Muscle layer of colon (tissue), 2 donors: ENCODE results near the gene KCND2.

Experiments used
- H3K27ac ChIP-seq: one replicate; pipeline ENCODE4 v1.7.0; 2013; ENCODE audit warnings: low read depth, mild to moderate bottlenecking, low read length, moderate library complexity
- H3K27me3 ChIP-seq, 2 donors: one replicate each; pipeline ENCODE4 v1.7.0; 2013; ENCODE audit warnings: low read length in 2 of 2, mild to moderate bottlenecking in 2 of 2; ENCODE audit not compliant: insufficient read depth in 2 of 2, control insufficient read depth in 1 of 2
- H3K36me3 ChIP-seq: one replicate; pipeline ENCODE4 v1.7.0; 2013; ENCODE audit warnings: mild to moderate bottlenecking, low read length; ENCODE audit not compliant: insufficient read depth
- H3K4me1 ChIP-seq: one replicate; pipeline ENCODE4 v1.7.0; 2013; ENCODE audit warnings: mild to moderate bottlenecking, low read length; ENCODE audit not compliant: insufficient read depth
- H3K4me3 ChIP-seq, 2 donors: one replicate each; pipeline ENCODE4 v1.7.0; 2013; ENCODE audit warnings: low read length in 2 of 2, low read depth in 1 of 2, mild to moderate bottlenecking in 1 of 2, moderate library complexity in 1 of 2
- H3K9ac ChIP-seq: one replicate; pipeline ENCODE4 v1.7.0; 2013; ENCODE audit warnings: low read length
- H3K9me3 ChIP-seq: one replicate; pipeline ENCODE4 v1.7.0; 2013; ENCODE audit warnings: mild to moderate bottlenecking, low read length
- donor health status: abdominal sarcoma.
- donor health status: Adenocarcinoma of cecum.

The KCND2 gene

DNA sequence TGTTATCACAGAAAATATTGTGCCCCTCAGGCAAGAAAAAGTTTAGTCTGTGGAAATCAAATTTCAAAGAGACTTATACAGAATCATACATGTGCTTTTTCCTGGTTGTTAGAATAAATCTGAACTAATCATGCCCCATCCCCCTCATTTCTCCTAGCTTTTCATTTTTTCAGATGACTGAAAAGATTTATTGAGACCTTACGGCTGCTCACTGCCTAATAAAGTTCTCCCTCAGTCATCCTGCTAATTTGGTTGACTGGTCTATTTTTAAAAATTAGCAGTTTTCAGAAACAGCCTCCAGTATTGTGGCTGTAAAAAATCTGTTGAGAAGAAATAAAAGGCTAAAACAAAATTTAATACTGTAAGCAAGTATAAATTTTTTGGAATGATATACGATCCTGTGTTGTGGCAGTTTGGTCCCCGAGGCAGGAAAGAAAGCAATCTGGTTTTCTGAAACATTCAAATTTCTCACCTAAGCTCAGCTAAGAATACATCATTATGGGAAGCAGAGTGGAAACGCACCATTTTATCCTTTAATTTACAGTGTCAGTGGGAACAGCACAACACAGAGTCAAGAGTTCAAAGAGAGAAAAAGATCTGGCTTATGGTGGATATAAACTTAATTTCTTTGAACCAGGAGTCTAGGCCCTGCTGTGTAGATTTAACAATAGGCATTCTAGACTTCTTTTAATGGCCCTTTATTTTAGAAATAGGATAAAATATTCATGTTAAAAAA lies 144.4 kb downstream of the KCND2 start:
- H3K9ac ChIP-seq, result no peak overlapping the region
- H3K4me3 ChIP-seq, result no peak overlapping the region
- no peaks in the 10 kb centered on the region for H3K4me1 ChIP-seq
- H3K27me3 ChIP-seq, result no peaks in the 10 kb centered on the region
- H3K36me3 ChIP-seq, result no peaks in the 10 kb centered on the region
- no peaks in the 10 kb centered on the region for H3K9me3 ChIP-seq
- no peak overlapping the region for H3K27ac ChIP-seq

GRCh38 chr7:120421151-120421651 lies 148.2 kb downstream of the KCND2 start:
- Histone ChIP-seq H3K9me3 (no peaks in the 10 kb centered on the region), H3K27ac (no peak overlapping the region), H3K4me1 (no peaks in the 10 kb centered on the region), H3K27me3 (no peaks in the 10 kb centered on the region), H3K9ac (no peak overlapping the region), H3K36me3 (no peaks in the 10 kb centered on the region), H3K4me3 (no peak overlapping the region)

- Histone ChIP-seq H3K4me1 (no peaks in the 10 kb centered on the region), H3K9me3 (no peaks in the 10 kb centered on the region), H3K36me3 (no peaks in the 10 kb centered on the region), H3K9ac (no peak overlapping the region), H3K4me3 (no peak overlapping the region), H3K27me3 (no peaks in the 10 kb centered on the region), H3K27ac (no peak overlapping the region)
Measured at GRCh38 chr7:120431016-120431415, 158.0 kb downstream of the KCND2 start.

DNA sequence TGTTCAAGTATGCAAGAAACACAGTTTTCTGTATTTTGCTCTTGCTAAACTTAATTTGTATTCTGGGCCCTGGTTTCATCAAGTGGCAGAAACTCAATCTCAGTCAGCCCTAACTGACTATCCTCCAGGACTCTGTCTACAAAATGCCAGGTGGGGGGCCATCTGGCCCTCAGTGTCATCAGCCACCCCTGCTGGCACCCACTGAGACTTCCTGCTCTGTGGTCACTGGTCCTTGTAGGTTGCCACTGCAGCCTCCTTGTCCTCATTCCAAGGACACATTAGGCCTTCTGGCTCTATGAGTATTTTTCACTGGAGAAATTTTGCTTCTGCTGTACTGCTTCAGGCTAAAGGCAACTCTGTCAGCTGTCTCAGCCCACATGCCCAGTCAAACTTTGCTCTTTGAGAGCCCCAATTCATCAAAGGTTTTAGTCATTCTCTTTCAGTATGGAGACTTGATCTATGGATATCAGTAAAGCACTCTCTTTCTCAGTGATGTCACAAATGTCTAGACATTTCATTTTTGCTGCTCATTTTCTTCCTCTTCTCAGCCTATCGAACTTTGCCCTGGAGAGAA lies 163.6 kb downstream of the KCND2 start:
- Histone ChIP-seq H3K4me1 (no peaks in the 10 kb centered on the region), H3K9me3 (no peaks in the 10 kb centered on the region), H3K36me3 (no peaks in the 10 kb centered on the region), H3K27me3 (no peaks in the 10 kb centered on the region), H3K9ac (no peak overlapping the region), H3K4me3 (no peak overlapping the region), H3K27ac (no peak overlapping the region)

DNA sequence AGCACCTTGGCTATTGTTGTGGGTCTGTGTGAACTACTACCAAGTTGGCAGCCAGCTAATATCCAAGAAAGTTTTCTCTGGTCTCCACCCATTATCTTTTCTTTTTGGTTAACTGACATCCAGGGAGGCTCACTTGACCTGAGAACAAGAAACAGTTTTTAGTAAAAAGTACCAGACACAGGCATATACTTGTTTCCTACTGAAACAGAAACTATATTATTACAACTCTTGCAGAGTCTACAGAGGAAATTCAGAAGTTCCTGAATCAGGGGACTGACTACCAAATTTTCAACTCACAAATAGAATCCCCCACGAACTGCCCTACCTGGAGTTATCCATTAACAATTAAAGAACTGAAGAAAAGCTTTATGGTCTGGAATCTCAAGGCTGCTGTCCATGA lies 168.9 kb downstream of the KCND2 start:
- Histone ChIP-seq H3K4me3 (no peak overlapping the region), H3K36me3 (no peaks in the 10 kb centered on the region), H3K9ac (no peak overlapping the region), H3K27me3 (no peaks in the 10 kb centered on the region), H3K27ac (no peak overlapping the region), H3K4me1 (no peaks in the 10 kb centered on the region), H3K9me3 (no peaks in the 10 kb centered on the region)

DNA sequence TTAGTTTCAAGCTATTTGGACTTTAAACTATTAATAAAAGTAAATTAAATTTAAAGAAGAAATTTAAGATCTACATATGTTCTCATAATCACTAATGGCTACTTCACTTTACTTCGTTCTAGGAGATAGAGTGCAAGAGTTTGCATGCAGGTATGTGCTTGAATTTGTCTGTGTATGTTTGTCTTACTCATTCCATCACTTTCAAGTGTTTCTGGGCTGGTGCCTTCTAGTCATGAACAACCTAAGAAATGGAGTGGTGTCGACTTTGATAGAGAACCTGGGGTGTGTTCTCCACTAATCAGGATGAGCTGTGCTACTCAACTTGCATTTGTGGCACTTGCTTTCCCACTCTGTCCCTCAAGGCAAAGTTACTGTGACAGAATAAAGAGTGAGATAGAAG lies 169.9 kb downstream of the KCND2 start:
- Histone ChIP-seq H3K27ac (no peak overlapping the region), H3K9me3 (no peaks in the 10 kb centered on the region), H3K36me3 (no peaks in the 10 kb centered on the region), H3K4me3 (no peak overlapping the region), H3K27me3 (no peaks in the 10 kb centered on the region), H3K9ac (no peak overlapping the region), H3K4me1 (no peaks in the 10 kb centered on the region)

- Histone ChIP-seq H3K27ac (no peak overlapping the region), H3K4me1 (no peaks in the 10 kb centered on the region), H3K27me3 (no peaks in the 10 kb centered on the region), H3K9me3 (no peaks in the 10 kb centered on the region), H3K9ac (no peak overlapping the region), H3K36me3 (no peaks in the 10 kb centered on the region), H3K4me3 (no peak overlapping the region)
Measured at GRCh38 chr7:120444650-120445049, 171.7 kb downstream of the KCND2 start.

DNA sequence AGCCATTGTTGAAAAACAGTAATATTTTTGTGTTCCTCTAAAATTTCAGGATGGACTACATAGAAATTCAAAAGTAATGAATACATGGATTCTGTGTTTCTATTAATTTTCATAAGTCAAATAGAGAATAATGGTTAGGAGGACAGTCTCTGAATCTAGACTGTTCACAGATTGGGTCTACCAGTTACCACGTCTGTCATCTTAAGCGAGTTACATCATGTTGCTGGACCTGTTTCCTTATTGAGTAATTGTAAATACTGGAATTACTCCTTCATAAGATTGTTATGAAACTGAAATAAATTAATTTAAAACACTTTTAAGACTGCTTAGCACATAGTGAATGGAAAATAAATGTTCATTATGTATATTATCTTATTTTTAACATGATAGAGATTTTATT lies 172.3 kb downstream of the KCND2 start:
- no peak overlapping the region for H3K27ac ChIP-seq
- H3K27me3 ChIP-seq, result no peaks in the 10 kb centered on the region
- H3K36me3 ChIP-seq, result no peaks in the 10 kb centered on the region
- no peaks in the 10 kb centered on the region for H3K4me1 ChIP-seq
- H3K4me3 ChIP-seq, result no peak overlapping the region
- H3K9ac ChIP-seq, result no peak overlapping the region
- no peaks in the 10 kb centered on the region for H3K9me3 ChIP-seq

- no peaks in the 10 kb centered on the region for H3K4me1 ChIP-seq
- H3K27me3 ChIP-seq, result no peaks in the 10 kb centered on the region
- H3K4me3 ChIP-seq, result no peak overlapping the region
Measured at GRCh38 chr7:120452665-120453064, 179.7 kb downstream of the KCND2 start.

DNA sequence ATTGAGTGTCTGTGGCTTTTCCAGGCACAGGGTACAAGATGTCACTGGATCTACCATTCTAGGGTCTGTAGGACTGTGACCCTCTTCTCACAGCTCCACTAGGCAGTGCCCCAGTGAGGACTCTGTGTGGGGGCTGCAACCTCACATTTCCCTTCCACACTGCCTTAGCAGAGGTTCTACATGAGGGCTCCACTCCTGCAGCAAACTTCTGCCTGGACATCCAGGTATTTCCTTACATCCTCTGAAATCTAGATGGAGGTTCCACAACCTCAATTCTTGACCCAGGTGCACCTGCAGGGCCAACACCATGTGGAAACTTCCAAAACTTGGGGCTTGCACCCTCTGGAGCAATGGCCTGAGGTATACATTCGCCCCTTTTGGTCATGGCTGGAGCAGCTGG lies 183.7 kb downstream of the KCND2 start:
- peaks cover 4% of the 10 kb centered on the region for H3K4me1 ChIP-seq
- H3K27ac ChIP-seq, result no peak overlapping the region
- no peaks in the 10 kb centered on the region for H3K9me3 ChIP-seq
- H3K4me3 ChIP-seq, result no peak overlapping the region
- no peaks in the 10 kb centered on the region for H3K27me3 ChIP-seq
- H3K9ac ChIP-seq, result no peak overlapping the region
- H3K36me3 ChIP-seq, result no peaks in the 10 kb centered on the region

More at GRCh38 chr7:120452665-120453064, 179.7 kb downstream of the KCND2 start:
- H3K27ac ChIP-seq, result no peak overlapping the region
- no peaks in the 10 kb centered on the region for H3K9me3 ChIP-seq
- no peak overlapping the region for H3K9ac ChIP-seq
- H3K36me3 ChIP-seq, result no peaks in the 10 kb centered on the region

DNA sequence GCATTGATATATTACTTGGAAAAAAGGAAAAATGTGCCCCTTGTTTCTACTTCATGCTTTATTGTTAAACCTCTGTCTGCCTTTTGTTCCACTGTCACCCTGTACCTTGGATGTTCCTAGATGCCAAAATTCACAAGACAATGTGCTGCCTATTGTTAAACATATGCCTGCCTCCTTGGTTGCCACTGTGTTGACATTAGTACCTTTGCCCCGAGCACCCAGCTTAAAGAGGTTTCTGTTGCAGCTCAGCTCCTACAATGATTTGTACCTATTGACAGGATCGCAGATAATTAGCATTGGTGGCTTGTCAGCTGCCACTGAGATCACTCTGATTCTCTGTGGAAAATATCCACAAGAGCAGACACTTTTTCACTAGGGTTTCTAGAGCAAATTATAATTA lies 188.0 kb downstream of the KCND2 start:
- no peaks in the 10 kb centered on the region for H3K9me3 ChIP-seq
- H3K27me3 ChIP-seq, result no peaks in the 10 kb centered on the region
- H3K4me3 ChIP-seq, result no peak overlapping the region
- H3K27ac ChIP-seq, result no peak overlapping the region
- no peaks in the 10 kb centered on the region for H3K36me3 ChIP-seq
- peaks cover 4% of the 10 kb centered on the region for H3K4me1 ChIP-seq
- H3K9ac ChIP-seq, result no peak overlapping the region

- Histone ChIP-seq H3K27ac (no peak overlapping the region), H3K4me1 (peaks cover 4% of the 10 kb centered on the region), H3K27me3 (no peaks in the 10 kb centered on the region), H3K9ac (no peak overlapping the region), H3K36me3 (no peaks in the 10 kb centered on the region), H3K9me3 (no peaks in the 10 kb centered on the region), H3K4me3 (no peak overlapping the region)
Measured at GRCh38 chr7:120462991-120463390, 190.0 kb downstream of the KCND2 start.
